Panc1 (cell line): ENCODE data around the gene OR4E2. TPM values are rescaled to one million over a fixed set of nuclear protein-coding genes. Genes with fewer than 3 reads are reported as not detected.

Source experiments
- total RNA-seq: library from RNA; stranded (reverse); gene quantifications from one replicate; pipeline ENCODE4 v1.2.1, GENCODE V29; 2021; ENCODE audit not compliant: unreplicated experiment

OR4E2 gene
- total RNA-seq, 1 experiment from 2014 or later = not detected

Other genes starting within 250 kb of the OR4E2 start
- gene CHD8, start 197.7 kb upstream of the OR4E2 start, total RNA-seq = 64.7 TPM
- 17.0 TPM for gene RAB2B, start 176.9 kb upstream of the OR4E2 start, total RNA-seq
- 50.1 TPM for gene TOX4, start 176.6 kb upstream of the OR4E2 start, total RNA-seq
- gene METTL3, start 142.5 kb upstream of the OR4E2 start, total RNA-seq = 43.3 TPM
- gene SALL2, start 127.5 kb upstream of the OR4E2 start, total RNA-seq = 1.5 TPM
- not detected for gene OR10G3, start 73.8 kb upstream of the OR4E2 start, total RNA-seq
- not detected for gene OR10G2, start 18.9 kb upstream of the OR4E2 start, total RNA-seq
- not detected for gene OR4E1, start 20.0 kb downstream of the OR4E2 start, total RNA-seq